GM21576 (cell line): ENCODE results near the gene COPB2.
"Not testable (repeated sequence)": the region's sequence is repeated elsewhere in the genome, so short reads cannot be mapped to it uniquely, and the experiment has no call there.

Experiments
- ATAC-seq: cut with Tn5 transposase; IDR thresholded peaks from one replicate; pipeline ENCODE4 v1.9.1; 2021; ENCODE audit warnings: mild to moderate bottlenecking, moderate library complexity; ENCODE audit not compliant: unreplicated experiment

Gene COPB2

DNA sequence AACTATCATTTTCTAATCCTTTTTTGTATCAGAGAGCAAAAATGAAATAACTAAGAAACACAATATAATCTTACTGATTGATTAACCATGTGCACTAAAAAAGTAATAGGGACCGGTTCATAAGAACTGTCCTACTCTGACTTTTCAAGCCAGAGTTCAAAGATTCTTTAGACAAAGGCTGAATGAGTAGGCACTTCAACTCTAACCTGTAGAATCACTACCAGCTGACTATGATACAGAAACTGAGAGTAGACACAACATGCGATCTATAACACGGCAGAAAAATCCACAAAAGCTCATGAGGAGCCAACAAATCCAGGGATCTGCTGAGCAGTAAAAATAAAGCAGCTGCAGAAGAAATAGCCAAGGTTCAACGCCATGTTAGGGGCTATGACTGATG, 8.9 kb downstream of the COPB2 start:
- no peak for ATAC-seq

DNA sequence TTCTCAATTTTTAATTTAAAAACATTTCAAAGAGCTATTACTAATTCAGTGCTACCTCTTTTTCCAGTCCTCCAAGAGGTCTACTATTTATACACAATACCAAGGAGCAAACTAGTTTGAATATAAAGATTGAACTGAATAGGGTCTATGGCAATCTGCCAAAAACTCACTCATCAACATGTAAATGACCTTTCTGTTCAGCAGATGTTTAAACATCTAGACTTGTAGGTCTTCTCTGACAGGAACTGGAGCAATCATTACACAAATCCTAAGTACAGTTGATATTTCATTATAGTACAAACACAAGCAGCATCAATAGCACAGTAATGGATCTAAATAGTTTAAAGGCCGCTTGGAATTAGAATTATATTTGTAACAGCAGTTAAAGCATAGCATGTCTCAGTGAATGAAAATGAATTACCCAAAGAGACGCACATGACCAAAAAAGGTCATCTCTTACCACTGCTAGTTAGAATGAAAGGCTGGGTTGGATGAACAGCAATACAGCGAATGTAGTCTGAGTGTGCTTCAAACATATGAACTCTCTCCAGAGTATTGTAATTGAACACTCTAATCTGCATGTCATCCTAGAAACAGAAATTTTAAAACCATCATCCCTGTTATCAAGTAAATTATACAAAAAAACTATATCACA, 10.7 kb downstream of the COPB2 start:
- no peak for ATAC-seq

DNA sequence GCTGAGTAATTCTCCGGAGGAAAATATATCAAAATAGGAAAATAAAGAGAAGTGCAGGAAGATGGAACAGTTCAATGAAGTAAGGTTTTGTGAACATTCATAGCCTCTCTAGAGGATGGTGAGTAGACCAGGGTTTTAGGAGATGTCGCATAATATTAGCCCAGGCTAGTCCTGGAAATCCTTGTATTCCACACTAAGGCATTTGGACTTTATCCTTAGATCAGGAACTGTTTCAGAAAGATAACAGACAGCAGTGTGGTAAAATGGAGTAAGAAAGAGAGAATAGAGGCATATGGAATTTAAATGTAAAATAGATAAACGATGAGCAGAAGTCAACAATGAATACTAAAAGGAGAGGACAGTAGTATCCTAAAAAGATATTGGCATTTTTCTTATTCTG, 12.1 kb downstream of the COPB2 start:
- no peak for ATAC-seq

DNA sequence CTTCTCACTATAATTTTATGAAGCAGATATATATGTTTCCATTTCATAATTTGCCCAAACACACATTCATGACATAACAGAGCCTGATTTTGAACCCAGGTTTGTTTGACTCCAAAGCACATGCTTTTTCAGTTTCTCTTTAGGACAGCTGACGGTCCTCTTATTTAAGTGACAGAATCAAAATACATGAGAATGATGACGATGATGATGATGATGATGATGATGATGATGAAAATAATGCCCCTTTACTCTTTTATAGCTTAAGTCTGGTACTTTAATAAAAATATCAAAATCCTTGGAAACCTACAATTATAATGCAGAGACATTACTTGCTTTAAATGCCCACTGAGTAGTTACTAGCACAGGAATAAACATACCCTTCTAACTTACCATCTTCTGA, 15.3 kb downstream of the COPB2 start:
- no peak for ATAC-seq

DNA sequence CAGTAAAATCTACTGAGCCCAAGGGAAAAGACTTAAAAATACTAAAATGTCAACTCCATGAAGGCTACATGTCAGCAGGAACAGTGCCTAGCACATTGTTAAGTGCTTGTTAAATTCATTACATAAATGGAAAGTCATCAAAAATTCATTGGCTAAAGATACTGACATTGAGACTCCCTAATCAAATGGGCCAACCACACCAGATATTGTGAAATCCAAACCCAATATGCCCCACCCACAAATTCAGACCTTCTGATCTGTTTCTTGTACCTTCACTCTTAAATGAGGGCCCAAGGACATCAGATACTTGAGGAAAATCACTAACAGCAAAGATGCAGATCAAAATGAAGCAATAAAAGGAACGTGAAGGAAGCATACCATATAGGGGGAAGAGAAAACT, 24.9 kb downstream of the COPB2 start:
- ATAC-seq, result no peak

DNA sequence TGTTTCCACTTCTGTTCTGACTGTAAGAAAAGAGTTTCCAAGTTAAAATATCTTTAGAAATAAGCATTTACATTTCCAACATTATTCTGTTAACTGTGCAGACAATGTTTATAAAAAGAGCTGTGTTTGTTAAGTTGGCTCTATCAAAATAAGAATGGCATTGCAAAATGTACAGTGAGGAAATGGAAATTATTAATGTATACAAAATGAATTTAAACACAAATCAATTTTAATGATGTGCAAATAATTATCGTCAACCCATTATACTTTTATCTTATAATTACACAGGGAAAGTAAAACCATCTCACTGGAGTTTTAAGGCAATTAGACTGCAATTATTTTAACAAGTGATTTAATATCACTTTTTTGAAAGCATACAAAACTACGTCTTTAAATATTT, 28.2 kb downstream of the COPB2 start:
- ATAC-seq, result no peak

DNA sequence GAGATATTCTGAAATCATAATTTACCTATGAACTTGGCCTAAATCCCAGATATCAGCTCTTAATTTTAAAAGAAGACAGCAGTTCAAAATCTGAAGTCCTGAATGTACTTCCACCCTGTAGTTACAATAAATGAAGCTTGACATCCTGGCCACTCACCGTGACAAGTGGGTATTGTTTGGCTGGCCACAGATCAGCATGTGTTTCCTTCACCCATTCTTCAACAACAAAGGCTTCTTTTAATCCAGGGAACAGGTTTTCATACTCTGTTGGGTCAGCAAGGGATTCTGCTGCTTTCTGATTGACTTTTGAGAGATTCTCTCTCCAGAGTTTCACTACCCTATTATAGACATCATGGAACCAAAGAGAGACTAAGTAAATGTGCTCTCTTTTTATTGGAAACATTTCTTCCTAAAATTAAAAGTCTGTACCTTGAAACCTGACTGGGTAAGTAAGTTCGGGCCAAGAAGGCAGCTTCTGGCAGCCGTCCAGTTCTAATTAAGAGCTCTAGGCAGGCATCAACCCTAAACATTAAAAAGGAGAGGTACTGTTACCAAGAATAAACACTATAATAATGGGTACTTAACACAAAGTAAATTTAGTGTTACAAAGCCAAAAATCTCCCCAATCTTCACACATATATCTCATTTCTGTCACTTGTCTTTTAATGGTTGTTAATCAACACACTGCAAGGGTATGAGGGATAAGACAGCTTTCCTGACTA, 30.4 kb downstream of the COPB2 start:
- ATAC-seq, result no peak

DNA sequence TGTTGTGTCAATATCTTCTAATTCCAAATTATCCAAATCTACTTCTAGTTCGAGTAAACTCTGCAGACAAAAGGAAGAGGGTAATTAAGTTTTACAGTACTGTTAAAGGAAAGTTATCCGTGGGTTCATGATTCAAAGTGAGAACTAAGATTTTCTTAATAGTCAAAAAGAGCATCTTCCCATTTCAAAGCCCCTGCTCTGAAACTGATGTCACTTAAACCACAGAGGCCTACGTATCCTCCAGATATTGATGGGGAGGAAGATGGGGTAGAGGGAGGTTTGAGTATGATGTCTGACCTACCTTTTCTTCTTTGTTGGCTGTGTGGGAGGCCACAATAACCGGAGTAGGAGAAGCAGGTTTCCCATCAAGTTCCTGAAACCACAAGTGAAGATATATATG, 31.5 kb downstream of the COPB2 start:
- no peak for ATAC-seq

DNA sequence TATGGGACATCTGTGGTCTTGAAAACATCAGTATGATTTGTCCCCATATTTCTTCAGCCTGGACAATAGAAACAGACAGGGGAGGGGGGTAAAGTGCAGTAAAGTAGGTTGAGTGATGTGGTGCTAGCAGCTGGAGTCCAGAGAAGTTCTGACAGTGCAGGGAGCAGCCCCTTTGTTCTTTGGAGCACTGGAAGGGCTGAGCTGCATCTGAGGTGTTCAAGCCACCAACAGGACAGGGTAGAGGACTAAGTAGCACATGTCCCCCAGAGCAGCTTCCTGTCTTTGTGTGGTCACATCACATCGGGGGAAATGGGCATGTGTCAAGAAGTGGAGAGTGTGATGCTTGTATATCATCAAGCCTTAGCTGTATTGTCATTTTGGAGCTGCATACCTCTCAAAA, 33.6 kb downstream of the COPB2 start:
- no peak for ATAC-seq

DNA sequence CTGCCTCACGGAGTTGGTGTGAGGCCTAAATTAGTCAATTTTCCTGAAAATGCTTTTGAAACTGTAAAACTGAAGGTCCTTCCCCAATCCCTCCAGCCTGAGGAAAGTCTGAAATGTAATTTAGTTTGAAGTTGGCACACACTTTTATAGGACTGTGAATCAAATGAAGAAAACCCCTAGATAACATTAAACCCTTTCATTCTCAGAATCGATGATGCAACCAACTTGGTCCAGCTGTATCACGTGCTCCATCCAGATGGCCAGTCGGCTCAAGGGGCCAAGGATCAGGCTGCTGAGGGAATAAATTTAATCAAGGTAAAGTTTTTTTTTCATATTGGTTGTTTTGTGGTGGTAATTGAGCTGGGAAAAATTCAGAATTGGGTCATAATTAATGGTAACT, 34.0 kb downstream of the COPB2 start:
- ATAC-seq, result no peak

DNA sequence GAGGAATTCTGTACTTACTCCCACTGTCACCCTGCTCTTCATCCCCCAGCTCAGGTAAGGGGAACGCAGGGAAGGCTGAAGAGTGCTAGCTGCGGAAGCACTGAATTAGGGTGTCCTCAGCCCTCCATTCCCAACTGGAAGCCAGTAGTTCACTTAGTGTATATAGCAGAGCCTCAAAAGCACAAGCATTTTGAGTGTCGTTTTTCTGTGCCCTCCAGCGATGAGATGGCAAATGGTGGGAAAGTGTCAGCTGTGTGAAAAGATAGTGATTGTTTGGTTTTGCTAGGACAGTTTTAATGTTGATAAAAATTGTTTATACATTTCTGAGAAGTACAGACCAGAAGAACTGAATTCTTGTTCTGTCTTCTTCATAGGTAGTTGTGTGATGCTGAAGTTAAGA, 34.8 kb downstream of the COPB2 start:
- no peak for ATAC-seq

DNA sequence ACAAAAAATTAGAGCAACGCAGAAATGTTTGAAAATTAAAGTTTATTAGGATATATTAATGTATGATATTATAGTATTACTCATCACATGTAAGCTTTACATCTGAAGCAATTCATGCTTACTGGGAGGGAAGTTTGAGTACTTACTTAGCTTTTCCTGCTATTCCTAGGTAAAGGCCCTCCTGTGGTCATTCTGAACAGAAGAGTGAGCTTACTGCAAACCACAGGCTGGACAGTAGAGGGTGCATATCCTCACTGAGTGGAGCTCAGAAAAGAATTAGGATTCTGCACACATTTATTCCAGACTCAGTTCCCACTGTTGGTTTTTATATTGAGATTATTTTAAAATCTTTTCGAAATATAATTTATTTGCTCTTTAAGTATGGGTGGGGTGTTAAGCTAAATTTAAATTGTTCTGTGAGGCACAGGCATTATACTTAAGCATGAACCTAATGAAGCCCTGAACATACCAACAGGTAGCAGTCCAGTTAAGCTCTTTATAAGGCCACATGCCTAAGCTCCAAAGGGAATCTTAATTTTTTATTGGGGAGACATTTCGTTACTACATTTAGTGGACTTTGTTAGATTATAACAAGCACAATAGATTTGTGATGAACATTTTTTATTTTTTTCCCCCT, 35.4 kb downstream of the COPB2 start:
- no peak for ATAC-seq

DNA sequence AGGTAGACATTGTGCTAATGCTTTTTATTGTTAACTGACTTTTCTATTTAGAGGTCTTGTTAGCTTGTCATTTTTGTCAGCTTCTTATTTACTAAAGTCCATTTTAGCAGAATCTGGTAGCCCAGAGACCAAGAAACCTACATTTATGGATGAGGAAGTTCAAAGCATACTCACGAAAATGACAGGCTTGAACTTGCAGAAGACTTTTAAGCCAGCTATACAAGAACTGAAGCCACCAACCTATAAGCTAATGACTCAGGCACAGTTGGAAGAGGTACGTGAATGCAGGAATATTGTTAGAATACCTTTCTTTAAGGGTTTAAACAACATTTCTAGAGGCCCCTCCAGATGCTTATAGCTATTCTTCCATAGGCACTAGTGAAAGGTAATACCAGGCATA, 42.7 kb downstream of the COPB2 start:
- no peak for ATAC-seq

DNA sequence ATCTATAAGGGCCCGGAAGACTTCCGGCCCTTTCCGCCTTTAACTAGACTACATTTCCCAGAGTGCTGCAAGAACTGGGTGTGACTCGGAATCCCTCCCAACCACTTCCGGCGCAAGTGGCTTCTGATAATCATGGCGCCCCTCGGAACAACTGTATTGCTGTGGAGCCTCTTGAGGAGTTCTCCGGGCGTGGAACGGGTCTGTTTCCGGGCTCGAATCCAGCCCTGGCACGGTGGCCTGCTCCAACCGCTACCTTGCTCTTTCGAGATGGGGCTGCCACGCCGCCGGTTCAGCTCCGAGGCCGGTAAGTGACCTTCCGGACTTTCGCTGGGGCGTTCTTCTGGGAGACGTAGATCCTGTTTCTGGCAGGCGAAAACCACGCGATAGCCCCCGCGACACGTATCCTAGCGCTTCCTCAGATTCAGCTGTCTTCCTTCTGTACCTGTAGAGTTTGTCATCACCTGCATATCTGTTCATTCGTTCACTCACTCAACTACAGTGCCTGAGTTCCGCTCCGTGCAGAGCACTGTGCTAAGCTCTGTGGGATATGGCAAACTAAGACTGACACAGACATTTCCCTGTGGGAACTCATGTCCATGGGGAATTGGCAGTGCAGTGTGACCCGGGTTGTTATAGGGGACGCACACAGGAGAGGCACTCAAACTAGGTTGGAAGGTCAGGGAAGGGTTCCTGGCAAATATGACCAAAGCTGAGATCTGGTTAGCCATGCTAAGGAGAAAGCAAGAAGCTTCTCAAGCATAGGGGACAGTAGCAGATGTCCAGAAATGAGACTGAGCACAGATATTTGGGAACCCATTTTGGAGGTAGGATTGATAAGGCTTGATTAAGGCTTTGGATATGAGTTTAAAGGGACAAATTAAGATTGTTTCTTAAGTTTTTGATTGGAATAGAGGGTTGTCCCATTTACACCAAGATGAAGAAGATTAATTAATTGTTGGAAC, 45.3 kb downstream of the COPB2 start, which contains the start of gene MRPS22:
Gene MRPS22 (plus strand): TSS at position 126 of the 962 bp plus-strand sequence. CDS start 7 bp downstream, at position 133.
- peak; percentile 99 for ATAC-seq

DNA sequence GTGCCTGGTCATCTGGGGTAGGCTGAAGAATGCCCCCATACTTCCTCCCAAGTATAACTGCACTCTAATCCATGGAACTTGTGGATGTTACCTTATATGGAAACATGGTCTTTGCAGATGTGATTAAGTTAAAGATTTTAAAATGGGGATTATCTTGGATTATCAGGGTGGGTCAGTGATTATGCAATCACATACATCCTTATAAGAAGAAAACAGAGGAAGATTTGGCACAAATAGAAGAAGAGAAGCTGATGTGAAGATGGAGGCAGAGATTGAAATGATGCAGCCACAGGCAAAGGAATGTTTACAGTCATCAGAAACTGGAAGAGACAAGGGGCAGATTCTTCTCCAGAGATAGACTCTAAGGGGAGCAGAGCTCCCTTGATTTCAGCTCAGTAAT, 47.4 kb downstream of the COPB2 start:
- ATAC-seq, result no peak

DNA sequence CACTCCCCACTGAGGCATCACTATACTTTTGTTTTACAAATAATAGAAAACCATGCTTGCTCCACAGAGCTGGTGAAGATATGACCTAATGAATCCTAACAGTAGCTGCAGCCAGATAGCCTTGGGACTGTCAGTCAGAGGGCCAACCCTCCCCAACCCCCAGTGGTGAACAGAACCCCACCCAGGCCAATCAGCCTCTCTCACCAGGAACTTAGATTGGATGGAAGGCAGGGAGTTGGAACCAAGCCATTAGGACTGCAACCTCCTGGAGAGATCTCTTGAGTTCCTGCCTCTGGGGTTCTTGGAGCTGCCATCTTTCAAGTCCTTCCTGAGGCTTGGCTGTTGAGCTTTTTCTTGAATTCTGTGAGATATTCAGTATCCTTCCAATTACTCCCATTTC, 48.7 kb downstream of the COPB2 start:
- ATAC-seq, result no peak

DNA sequence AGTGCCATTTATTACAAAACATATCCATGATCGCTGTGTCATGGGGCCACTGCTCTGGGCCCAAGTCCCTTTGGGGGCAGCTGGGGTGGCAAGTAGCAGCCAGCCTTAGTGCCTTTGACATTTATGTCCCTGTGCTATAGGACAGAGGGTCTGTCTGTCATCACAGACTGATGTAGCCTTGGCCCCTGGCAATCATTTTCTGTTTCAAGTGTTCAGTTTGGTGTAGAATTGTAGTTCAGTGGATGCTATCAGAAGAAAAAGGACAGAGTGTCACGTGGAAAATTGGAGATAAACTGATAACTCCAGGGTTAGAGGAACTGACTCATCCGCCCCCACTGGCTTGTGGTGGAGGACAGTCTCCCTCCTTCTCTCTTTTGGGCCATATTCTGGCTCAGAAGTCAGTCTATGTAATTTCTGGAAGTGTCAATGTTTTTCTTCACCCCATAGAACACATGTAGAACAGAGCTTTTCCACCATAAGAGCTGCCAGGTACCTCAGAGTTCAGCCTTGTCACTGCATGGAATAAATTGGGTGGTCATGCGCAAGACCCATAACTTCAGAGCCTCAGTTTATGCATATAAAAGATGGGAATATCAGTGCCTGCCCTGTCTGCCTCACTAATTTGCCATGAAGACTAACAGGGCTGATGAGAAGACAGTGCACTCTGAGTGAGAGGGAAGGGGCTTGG, 50.1 kb downstream of the COPB2 start:
- ATAC-seq, result no peak

DNA sequence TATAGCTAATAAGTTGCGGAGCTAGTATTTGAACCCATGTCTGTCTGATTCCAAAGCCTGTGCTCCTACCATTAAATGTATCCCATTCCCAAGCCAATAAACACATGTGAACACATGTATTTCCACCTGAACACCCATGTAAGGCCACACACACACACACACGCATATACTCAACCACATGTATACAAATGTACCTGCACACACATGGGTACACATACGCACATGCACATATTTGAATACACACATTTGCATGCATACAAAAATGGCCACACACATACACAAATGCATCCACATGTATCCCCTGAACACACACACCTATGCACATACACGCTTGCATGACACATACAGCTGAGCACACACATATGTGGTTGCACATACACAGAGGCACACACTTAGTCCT, 51.0 kb downstream of the COPB2 start:
- ATAC-seq, result no peak

DNA sequence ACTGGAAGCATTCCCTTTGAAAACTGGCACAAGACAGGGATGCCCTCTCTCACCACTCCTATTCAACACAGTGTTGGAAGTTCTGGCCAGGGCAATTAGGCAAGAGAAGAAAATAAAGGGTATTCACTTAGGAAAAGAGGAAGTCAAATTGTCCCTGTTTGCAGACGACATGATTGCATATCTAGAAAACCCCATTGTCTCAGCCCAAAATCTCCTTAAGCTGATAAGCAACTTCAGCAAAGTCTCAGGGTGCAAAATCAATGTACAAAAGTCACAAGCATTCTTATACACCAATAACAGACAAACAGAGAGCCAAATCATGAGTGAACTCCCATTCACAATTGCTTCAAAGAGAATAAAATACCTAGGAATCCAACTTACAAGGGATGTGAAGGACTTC, 54.8 kb downstream of the COPB2 start:
- not testable (repeated sequence) for ATAC-seq

DNA sequence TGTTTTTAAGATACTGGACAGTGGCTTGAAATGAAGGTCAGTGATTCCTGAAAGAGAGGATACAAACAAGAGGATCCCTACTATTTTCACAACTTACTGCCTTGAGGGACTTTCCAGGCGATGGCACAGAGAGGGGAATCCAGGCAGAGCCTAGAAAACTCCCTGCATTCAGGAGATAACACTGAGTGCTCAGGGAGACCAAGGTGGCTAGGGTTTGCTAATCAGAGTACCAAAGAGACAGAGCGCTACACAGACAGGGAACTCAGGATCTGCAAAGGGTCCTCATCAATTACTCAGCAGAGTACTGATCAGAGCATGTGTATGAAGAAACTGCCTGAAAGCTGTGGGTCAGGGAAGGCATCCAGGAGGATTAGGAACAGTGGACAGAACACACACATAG, 57.4 kb downstream of the COPB2 start:
- ATAC-seq, result no peak
